ENCODE data around the gene PRDM8.
"Not testable (repeated sequence)": the region's sequence is repeated elsewhere in the genome, so short reads cannot be mapped to it uniquely, and the experiment has no call there.

Gene PRDM8

DNA sequence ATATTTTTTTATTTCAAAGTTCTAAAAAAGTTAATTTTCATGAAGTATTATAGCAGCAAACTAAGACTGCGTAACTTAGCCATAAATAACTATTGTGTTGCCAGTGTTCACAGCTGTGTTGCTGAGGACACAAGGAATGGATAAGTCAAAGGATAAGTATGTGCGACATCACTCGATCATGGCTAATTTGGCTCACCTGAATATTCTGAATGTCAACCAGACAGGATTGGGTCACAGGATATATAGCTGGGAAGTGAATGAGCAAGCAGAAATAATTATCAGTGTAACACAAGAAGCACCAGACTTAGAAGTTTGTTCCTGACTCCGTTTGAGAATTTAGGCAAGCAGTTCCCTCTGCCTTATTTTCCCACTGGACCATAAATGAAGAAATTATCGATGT lies 33.9 kb downstream of the PRDM8 start:
- no peak for DNase-seq

DNA sequence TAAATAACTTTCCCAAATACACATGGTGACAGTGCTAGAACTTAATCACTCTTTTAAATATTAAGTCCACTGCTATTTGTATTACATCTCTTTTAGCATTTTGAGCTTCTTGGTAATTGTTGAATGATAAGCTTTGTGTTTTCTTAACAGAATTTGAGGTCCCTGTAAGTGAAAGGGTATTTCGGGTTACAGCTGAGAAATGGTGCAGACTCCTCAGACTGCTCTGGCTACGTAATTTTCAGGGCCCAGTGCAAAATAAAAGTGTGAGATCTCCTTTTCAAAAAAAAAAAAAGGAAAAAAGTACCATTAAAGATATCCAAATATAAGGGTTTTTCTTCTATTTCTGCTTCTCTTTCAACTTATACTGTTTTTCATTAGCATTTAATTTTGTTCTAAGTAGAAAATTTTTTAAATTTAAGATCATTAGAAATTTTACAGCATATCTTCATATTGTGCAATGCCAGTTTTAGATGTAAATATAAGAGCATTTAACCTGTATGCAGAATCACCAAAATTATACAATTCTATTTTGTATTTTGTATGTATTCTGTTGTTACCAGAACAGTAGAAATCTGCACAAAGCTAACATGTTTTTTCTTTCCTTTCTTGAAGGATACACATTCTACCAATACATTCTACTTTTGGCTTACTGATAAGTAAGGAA lies 35.5 kb downstream of the PRDM8 start:
- no peak for DNase-seq

DNA sequence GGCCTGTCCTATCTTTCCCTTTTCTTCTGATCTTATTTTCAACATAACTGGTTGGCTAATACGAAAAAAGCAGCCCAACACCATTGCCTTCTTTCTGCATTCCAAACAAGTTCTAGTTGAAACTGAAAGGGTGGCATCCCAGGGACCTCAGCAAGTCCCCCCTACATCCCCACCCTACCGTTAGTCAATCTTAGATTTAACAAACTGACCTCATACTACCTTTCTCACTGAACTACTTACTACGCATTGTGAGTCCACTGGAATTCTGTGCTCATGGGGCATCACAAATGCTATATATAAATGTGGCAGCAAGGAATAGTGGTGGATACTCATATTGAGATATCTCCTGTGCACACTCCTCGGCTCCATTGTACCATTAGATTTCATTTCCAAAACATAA lies 36.1 kb downstream of the PRDM8 start:
- no peak for DNase-seq

DNA sequence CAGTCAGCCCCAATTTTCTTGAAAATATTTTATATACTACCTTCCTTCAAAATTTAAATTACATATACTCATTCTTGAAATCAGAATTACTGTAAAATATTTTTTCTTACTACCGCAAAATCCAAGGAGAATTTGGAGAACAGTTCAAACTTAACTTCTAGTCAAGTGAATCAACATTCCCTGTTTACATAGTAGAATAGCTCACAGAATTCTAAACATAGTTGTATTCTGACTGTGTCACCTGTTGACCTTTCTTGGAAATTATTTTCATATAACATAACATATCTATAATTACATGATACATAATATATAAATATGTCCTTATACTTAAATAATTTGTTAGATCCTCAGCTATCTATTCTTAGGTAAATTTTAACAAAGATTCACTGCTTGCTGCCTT lies 38.1 kb downstream of the PRDM8 start:
- DNase-seq: no peak

DNA sequence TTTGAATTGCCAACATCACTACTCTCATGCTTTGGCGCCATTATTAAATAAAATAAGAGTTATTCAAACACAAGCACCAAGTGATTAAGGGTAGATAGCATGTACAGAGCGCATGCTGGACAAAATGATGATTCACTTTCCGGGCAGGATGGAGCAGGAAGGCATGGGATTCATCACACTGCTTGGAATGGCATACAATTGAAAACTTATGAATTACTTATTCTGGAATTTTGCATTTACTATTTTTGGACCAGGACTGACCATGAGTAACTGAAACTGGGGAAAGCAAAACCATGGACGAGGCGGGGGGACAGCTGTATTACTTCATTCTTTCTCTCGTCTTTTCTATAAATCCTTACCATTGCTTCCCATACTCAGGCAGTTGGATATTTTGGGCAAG lies 40.7 kb downstream of the PRDM8 start:
- DNase-seq: no peak

DNA sequence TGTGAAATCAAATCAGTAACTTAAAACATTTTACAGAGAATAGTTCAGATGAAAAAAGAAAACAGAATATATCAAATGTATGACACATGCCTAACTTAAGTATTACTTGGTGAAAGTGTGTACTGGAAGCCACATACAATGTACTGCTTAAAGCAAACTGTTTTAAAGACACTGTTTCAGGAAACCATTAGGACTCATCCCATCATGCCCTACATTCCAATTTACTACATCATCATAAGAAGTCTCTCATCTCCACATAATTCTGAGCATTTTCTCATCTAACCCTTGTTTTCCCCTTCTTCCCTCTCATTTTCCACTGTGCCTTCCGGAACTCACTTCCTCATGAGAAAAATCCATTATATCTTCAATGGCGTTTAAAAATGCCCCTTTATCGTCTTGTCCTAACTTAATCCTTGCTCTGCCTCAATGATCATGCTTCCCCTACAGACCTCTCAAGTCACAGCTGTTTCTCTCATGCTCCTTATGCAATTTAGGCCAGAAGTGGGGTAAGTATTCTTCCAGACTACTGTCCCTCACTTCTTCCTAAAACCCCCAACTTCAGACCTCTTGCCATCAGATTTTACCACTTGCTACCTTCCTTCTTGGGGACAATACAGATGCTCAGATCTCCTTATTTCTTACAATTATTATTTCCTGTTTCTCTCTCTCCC lies 42.3 kb downstream of the PRDM8 start:
- DNase-seq: no peak

DNA sequence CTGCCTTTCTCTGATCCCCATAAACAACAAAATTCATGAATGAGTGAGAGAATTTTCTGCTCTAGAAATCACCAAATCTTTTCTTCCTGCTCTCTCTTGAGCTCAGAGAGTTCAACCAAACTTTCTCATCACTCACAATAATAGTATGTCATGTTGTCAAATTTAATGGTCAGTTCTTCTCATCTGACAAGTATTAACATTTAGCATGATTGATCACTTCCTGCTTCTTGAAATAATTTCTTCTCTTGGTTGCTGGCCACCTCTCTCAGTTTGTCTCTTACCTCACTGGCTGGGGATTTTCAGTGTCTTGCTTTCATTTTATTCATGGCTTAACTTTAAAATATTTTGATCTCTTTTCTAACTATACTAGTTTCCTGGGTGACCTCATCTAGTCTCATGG lies 43.7 kb downstream of the PRDM8 start:
- DNase-seq: no peak

DNA sequence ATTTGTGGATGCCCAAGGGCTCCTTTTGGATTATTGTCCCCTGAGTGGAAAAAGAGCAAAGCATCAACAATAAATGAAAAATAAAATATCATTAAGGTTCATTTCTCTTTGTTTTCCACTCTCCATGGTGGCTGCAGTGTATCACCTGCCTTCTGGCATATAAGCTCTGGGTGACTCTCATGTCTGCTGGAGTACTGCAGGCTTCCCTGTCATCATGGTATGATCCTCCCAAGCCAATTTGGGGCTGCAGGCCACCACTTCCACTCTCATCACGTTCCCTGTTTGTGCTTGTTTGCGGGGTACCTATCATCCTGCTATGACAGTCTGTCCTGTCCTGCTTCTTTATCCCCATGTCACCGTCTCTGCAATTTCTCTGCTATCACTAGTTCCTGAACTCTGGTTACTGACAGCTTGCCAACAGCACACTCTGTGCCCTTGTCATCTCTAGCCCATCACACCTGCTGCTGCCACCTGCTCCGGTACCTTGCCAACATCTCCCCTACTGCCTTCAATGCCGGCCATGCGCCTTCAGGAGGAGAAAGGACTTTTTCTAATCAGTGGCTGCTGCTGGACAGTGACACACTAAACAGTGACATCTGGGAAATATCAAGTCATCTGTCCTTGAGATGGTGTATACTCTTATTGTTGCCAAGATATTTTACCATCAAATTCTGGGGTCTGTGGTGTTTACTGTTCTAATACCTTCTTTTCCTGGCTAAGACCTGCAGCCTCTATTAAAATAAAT lies 46.1 kb downstream of the PRDM8 start:
- no peak for DNase-seq

DNA sequence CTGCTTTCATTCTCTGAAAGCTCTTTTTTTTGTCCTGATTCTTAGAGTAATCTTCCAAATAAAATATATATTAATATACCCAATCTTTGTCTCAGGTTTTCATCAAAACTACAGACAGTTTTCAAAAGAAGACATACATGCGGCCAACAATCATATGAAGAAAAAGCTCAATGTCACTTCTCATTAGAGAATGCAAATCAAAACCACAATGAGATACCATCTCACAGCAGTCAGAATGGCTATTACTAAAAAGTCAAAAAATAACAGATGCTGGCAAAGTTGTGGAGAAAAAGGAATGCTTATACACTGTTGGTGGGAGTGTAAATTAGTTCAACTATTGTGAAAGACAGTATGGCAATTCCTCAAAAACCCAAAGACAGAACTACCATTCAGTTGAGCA lies 50.2 kb downstream of the PRDM8 start:
- DNase-seq: not testable (repeated sequence)

DNA sequence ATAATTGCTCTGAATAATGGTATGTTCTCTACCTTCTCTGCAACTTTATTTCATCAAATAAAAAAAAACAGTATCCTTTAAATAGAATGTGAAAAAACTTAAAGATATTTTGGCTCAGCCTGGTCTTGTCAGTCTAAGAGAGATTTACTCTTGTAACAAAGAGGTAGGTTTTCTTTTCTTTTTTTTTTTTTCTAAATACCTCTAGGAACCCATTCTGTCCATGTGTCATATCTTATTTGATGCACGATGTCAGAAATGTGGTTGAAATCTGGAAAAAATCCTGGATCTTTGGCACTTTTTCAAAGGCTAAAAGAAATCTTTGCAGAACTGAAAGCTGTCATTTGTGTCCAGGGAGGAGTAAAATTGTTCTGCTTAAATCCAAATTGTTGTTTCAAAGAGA lies 51.8 kb downstream of the PRDM8 start:
- no peak for DNase-seq

DNA sequence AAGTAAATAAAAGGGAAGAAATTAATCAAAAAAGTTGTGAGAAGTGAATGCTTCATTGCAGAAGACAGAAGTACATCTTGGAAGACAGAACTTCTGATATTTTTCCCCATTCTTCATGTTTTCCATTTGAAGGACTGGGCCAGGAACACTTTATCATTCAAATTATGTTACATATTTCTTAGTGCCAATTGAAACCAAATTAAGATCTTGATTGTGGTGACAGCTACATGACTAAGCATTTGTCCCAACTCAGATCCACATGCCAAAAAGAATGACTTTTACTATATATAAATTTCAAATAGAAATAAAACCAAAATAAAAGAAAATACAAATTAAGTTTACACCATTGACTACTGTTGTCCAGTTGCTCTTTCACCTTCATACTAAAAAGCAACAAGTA lies 55.1 kb downstream of the PRDM8 start:
- no peak for DNase-seq

DNA sequence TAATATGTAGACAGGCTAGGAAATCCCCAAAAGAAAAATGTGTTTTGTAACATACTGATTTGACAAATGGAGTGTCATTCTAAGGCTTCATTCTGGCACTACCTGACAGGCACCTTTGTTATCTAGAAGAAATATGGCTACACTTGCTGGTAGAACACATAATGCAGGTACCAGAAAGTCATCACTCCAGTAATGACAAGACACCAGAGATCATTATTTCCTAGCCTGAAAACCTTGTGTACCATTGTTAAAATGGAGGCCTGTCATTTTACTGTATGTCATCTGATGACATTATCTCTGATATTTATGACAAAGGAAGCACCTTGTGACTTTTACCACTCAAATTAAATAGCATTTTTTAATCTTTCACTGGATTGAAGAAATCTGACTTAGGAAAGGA lies 55.6 kb downstream of the PRDM8 start:
- no peak for DNase-seq

DNA sequence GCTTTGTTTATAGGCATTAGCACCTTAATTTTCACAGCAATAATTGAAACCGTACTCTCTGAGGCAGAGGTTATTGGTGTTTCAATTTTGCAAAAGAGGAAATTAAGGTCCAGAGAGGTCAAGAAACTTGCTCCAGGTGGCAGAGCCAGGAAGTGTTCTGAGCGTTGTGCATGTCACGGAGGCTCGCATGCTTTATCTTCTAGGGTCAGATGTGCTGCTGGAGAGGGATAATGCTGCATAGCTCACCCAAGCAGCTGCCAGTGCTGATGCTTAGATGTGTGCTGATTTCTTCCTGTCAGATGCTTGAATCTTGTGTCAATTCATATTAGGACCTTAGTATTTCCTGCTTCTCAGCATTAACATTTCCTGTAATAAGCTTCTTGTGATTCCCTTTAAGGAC lies 56.2 kb downstream of the PRDM8 start:
- no peak for DNase-seq
